GM12878 (cell line): ENCODE data around the gene KANSL2. TPM values are rescaled to one million over a fixed set of nuclear protein-coding genes. Genes with fewer than 3 reads are reported as not detected.

Source experiments
- ATAC-seq: fragments of 200-7000 bp; cut with Tn5 transposase; 3 replicates; pipeline ENCODE4 v1.9.1; 2020; ENCODE audit warnings: mild to moderate bottlenecking, moderate library complexity
- BruUV-seq: library from RNA; stranded (reverse); fragments of 400-500 nt; replicated peaks from 2 replicates; lab custom pipeline; 2021; lab: Mats Ljungman, UMichigan
- CTCF ChIA-PET: fragments of 300-600 bp; sonication (Branson Sonifier 250); formaldehyde crosslinking; extraction: SDS; loops from one replicate; lab custom pipeline; 2021; ENCODE audit warnings: inconsistent platforms; lab: Yijun Ruan, JAX
- POLR2A ChIA-PET: fragments of 350-600 bp; formaldehyde crosslinking; extraction: SDS; loops from one replicate; lab custom pipeline; 2021; ENCODE audit warnings: inconsistent platforms; lab: Charles Lee
- RAD21 ChIA-PET: fragments of 300-600 bp; sonication (Branson Sonifier 250); formaldehyde crosslinking; loops from one replicate; lab custom pipeline; 2023; ENCODE audit warnings: antibody characterized with exemption; ENCODE audit not compliant: unreplicated experiment; lab: Charles Lee
- SMC1A ChIA-PET: fragments of 300-600 bp; sonication (Branson Sonifier 250); formaldehyde crosslinking; loops from one replicate; lab custom pipeline; 2023; ENCODE audit not compliant: unreplicated experiment, uncharacterized antibody; lab: Charles Lee
- DNase-seq: peaks from one replicate; pipeline ENCODE4 v3.0.0-alpha.2; 2011; ENCODE audit warnings: low read depth, low spot score
- FAIRE-seq: peaks from 3 replicates; lab custom pipeline; 2011; peaks lifted over from hg19 to GRCh38; lab: Jason Lieb, UNC
- H2AFZ ChIP-seq: 2 replicates; pipeline ENCODE4 v1.6.0; 2011; ENCODE audit warnings: low read depth, low read length, control low read depth; ENCODE audit not compliant: control insufficient read depth
- H3K27ac ChIP-seq: 2 replicates; pipeline ENCODE4 v1.5.1; 2011; ENCODE audit warnings: control low read depth; ENCODE audit not compliant: control insufficient read depth, insufficient read depth
- H3K27me3 ChIP-seq, 2 experiments: replicated peaks in 1 of 2; 2 replicates each; pipeline versions ENCODE4 v1.6.0 to v1.6.1; 2011; ENCODE audit warnings: low read length in 1 of 2; ENCODE audit not compliant: control insufficient read depth in 2 of 2, insufficient read depth in 2 of 2
- H3K36me3 ChIP-seq, 2 experiments: 2 replicates each; pipeline ENCODE4 v1.5.1; 2011; ENCODE audit warnings: low read length in 1 of 2; ENCODE audit not compliant: control insufficient read depth in 2 of 2, insufficient read depth in 2 of 2
- H3K4me1 ChIP-seq: 2 replicates; pipeline ENCODE4 v1.6.1; 2011; ENCODE audit warnings: mild to moderate bottlenecking, low read length, moderate library complexity, mixed read lengths; ENCODE audit not compliant: control insufficient read depth, insufficient read depth
- H3K4me2 ChIP-seq: 2 replicates; pipeline ENCODE4 v1.6.0; 2011; ENCODE audit warnings: control low read depth; ENCODE audit not compliant: control insufficient read depth, insufficient read depth
- H3K4me3 ChIP-seq: fragments of 200-600 bp; sonication (generic); 2 replicates; pipeline ENCODE4 v1.5.1; 2016
- H3K79me2 ChIP-seq: 2 replicates; pipeline ENCODE4 v1.6.0; 2011; ENCODE audit warnings: low read length; ENCODE audit not compliant: control insufficient read depth, insufficient read depth
- H3K9ac ChIP-seq: 2 replicates; pipeline ENCODE4 v1.8.0; 2011; ENCODE audit warnings: low read length, control low read depth, mixed read lengths; ENCODE audit not compliant: control insufficient read depth, insufficient read depth
- H3K9me3 ChIP-seq: replicated peaks from 3 replicates; pipeline ENCODE4 v1.5.1; 2011; ENCODE audit warnings: mild to moderate bottlenecking, low read length; ENCODE audit not compliant: control insufficient read depth, insufficient read depth
- H4K20me1 ChIP-seq: 2 replicates; pipeline ENCODE4 v1.6.0; 2011; ENCODE audit not compliant: control insufficient read depth, insufficient read depth
- ATF3 ChIP-seq: IDR thresholded peaks from 2 replicates; pipeline ENCODE4 v1.6.1; 2011; ENCODE audit warnings: low read depth, mild to moderate bottlenecking, low read length, moderate library complexity, borderline replicate concordance; ENCODE audit errors: extremely low read depth
- CBX3 ChIP-seq: fragments of 200-600 bp; sonication (generic); IDR thresholded peaks from 2 replicates; pipeline ENCODE4 v1.6.1; 2016; ENCODE audit warnings: low read depth, borderline replicate concordance
- CREB1 ChIP-seq: IDR thresholded peaks from 2 replicates; pipeline ENCODE4 v1.6.1; 2012; ENCODE audit warnings: low read depth, mild to moderate bottlenecking, inconsistent platforms
- JUND ChIP-seq: IDR thresholded peaks from 2 replicates; pipeline ENCODE4 v1.6.1; 2012; ENCODE audit warnings: low read depth, mild to moderate bottlenecking, low read length, improper control_type of control experiment, moderate library complexity
- MEF2B ChIP-seq: fragments of 450-650 bp; IDR thresholded peaks from 2 replicates; pipeline ENCODE4 v1.6.1; 2018; ENCODE audit warnings: mild to moderate bottlenecking, moderate library complexity; ENCODE audit not compliant: partially characterized antibody, poor library complexity, severe bottlenecking
- NFIC ChIP-seq: IDR thresholded peaks from 2 replicates; pipeline ENCODE4 v1.6.1; 2012; ENCODE audit warnings: low read depth, mild to moderate bottlenecking, inconsistent platforms, low read length, moderate library complexity
- POLR2A ChIP-seq: IDR thresholded peaks from 2 replicates; pipeline ENCODE4 v1.6.1; 2011; ENCODE audit warnings: low read depth, mild to moderate bottlenecking, low read length
- SMAD5 ChIP-seq: IDR thresholded peaks from 2 replicates; pipeline ENCODE4 v1.6.1; 2016; ENCODE audit warnings: antibody characterized with exemption, low read depth
- STAT1 ChIP-seq: fragments of 450-650 bp; conservative IDR thresholded peaks from 2 replicates; pipeline ENCODE4 v1.6.1; 2014; ENCODE audit warnings: antibody characterized with exemption, mild to moderate bottlenecking
- TARDBP ChIP-seq: IDR thresholded peaks from 2 replicates; pipeline ENCODE4 v1.6.1; 2016; ENCODE audit warnings: borderline replicate concordance
- ZBTB11 ChIP-seq: fragments of 450-650 bp; formaldehyde crosslinking; IDR thresholded peaks from 2 replicates; pipeline ENCODE4 v1.5.0; 2022; ENCODE audit warnings: mild to moderate bottlenecking, missing genetic modification characterization
- WGBS: methylation state at CpG from one replicate; pipeline ENCODE4 v1.1.6; 2016; ENCODE audit warnings: low lambda C conversion rate; ENCODE audit not compliant: insufficient replicate concordance, insufficient coverage; ENCODE audit errors: missing lambda C conversion rate; 5-methylcytosine and 5-hydroxymethylcytosine counted together
- in situ Hi-C: fragments of 300-500 bp; cut with MboI; formaldehyde crosslinking; loops from 9 replicates; pipeline ENCODE4 v1.14.3; 2018; ENCODE audit warnings: mixed read lengths
- intact Hi-C: fragments of 100-400 bp; cut with micrococcal nuclease; formaldehyde crosslinking; loops from one replicate; pipeline ENCODE4 v1.14.2; 2022; ENCODE audit not compliant: unreplicated experiment
- polyA plus RNA-seq, 11 experiments: library from polyadenylated mRNA; depleted of rRNA in 4 of 11; unstranded in 6 of 11; stranded (reverse) in 5 of 11; fragments of >200 nt; fragmentation: Nextera tagmentation in 4 of 11; fragmentation: Illumina TruSeq in 1 of 11; extraction: Ambion mirVana in 4 of 11; extraction: Trizol in 1 of 11; gene quantifications; 1 replicate in 1 of 11; 2 replicates in 10 of 11; pipeline versions ENCODE4 v1.2.1 to v1.2.3, GENCODE V29; 2011 to 2016; ENCODE audit warnings: inconsistent platforms in 2 of 11, missing spikeins in 2 of 11, low read depth in 1 of 11
- total RNA-seq, 4 experiments: library from RNA; depleted of rRNA in 3 of 4; stranded (reverse); fragments of >200 nt in 3 of 4; fragmentation: Illumina TruSeq in 1 of 4; extraction: Trizol in 1 of 4; gene quantifications; 2 replicates each; pipeline versions ENCODE4 v1.2.1 to v1.2.3, GENCODE V29; 2013 to 2021
- TF ChIP-seq, protein P1 (sequence below), 3 experiments: IDR thresholded peaks in 2 of 3; conservative IDR thresholded peaks in 1 of 3; 2 replicates each; pipeline ENCODE4 v1.5.1; 2011; ENCODE audit warnings: low read depth in 3 of 3, low read length in 3 of 3, mild to moderate bottlenecking in 3 of 3, control low read depth in 2 of 3, moderate library complexity in 2 of 3, inconsistent platforms in 1 of 3, mixed read lengths in 1 of 3; ENCODE audit not compliant: control insufficient read depth in 2 of 3, insufficient read depth in 1 of 3; ENCODE audit errors: extremely low read depth in 1 of 3

The KANSL2 gene
- total and polyA plus RNA-seq, 10 of the 15 experiments (the other 5 are each of a cell fraction or from before 2014, with no cell fraction given), result 28.1 to 54.8 (median 40.9) TPM

DNA sequence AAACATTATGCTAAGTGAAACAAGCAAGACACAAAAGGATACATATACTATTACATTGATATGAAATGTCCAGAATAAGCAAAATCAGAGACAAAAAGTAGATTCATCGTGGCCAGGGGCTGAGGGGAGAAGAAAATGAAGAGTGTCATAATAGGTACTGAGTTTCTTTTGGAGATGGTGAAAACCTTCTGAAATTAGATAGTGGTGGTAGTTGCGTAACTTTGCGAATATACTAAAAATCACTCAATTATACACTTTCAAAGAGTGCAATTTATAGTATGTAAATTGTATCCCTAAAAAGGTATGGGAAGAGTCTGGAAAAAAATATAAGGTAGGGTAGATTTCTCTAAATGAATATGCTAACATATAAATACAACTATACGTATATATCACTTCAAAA lies 22.2 kb downstream of the KANSL2 start:
- POLR2A ChIA-PET, result no interaction called here
- intact Hi-C loops, result no loop called here
- H3K79me2 ChIP-seq, result no peaks in the 10 kb centered on the region

More for the DNA sequence above, 22.2 kb downstream of the KANSL2 start:
- DNase-seq (no peak), FAIRE-seq (no peak), ATAC-seq (no peak)
- TF ChIP-seq CBX3 (no peak), NFIC (no peak), STAT1 (no peak), ZBTB11 (CRISPR knock-in tag) (no peak), SMAD5 (no peak), MEF2B (no peak), TARDBP (no peak), JUND (no peak), ATF3 (no peak), POLR2A (no peak), CREB1 (no peak)
- TF ChIP-seq, protein P1, sequence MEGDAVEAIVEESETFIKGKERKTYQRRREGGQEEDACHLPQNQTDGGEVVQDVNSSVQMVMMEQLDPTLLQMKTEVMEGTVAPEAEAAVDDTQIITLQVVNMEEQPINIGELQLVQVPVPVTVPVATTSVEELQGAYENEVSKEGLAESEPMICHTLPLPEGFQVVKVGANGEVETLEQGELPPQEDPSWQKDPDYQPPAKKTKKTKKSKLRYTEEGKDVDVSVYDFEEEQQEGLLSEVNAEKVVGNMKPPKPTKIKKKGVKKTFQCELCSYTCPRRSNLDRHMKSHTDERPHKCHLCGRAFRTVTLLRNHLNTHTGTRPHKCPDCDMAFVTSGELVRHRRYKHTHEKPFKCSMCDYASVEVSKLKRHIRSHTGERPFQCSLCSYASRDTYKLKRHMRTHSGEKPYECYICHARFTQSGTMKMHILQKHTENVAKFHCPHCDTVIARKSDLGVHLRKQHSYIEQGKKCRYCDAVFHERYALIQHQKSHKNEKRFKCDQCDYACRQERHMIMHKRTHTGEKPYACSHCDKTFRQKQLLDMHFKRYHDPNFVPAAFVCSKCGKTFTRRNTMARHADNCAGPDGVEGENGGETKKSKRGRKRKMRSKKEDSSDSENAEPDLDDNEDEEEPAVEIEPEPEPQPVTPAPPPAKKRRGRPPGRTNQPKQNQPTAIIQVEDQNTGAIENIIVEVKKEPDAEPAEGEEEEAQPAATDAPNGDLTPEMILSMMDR (IDR thresholded peaks at IDR 0.05 in 2 of 3, conservative IDR thresholded peaks at IDR 0.05 in 1 of 3; ENCODE audit: control insufficient read depth in 2 of 3, extremely low read depth in 1 of 3, insufficient read depth in 1 of 3, low read depth in 3 of 3, low read length in 3 of 3), result no peak
- H3K27me3 ChIP-seq, result no peaks in the 10 kb centered on the region
- in situ Hi-C loops, result no loop called here
- no TSS peak for BruUV-seq
- peaks cover 5 to 18% of the 10 kb centered on the region in 2 experiments for H3K36me3 ChIP-seq
- CTCF ChIA-PET, result no interaction called here
- WGBS, result 83% methylated on average over 4 of the region's 4 CpGs
- H3K4me3 ChIP-seq, result no peak overlapping the region
- SMC1A ChIA-PET, result no interaction called here
- H3K9ac ChIP-seq, result no peak overlapping the region
- H3K4me2 ChIP-seq, result no peak overlapping the region
- H3K27ac ChIP-seq, result no peak overlapping the region
- no peaks in the 10 kb centered on the region for H3K4me1 ChIP-seq
- H2AFZ ChIP-seq, result no peak overlapping the region
- RAD21 ChIA-PET, result no interaction called here
- H4K20me1 ChIP-seq, result no peaks in the 10 kb centered on the region
- no peaks in the 10 kb centered on the region for H3K9me3 ChIP-seq
